Measurements from ENCODE around the gene APBB2. TPM values are rescaled to one million over a fixed set of nuclear protein-coding genes. Genes with fewer than 3 reads are reported as not detected.

The APBB2 gene
- total RNA-seq, 1 donor: 3.7 TPM

- Histone ChIP-seq H3K4me3 (ENCODE audit: low read length) (no peak overlapping the region), H3K9me3 (ENCODE audit: low read depth, low read length) (no peaks in the 10 kb centered on the region), H3K4me1 (ENCODE audit: insufficient read depth, low read length) (no peaks in the 10 kb centered on the region)
Measured at GRCh38 chr4:41146716-41147506, 67.4 kb downstream of the APBB2 start.

GRCh38 chr4:41146196-41146595 is 68.1 kb downstream of the APBB2 start:
- no peaks in the 10 kb centered on the region for H3K4me1 ChIP-seq (ENCODE audit: insufficient read depth, low read length)
- H3K4me3 ChIP-seq (ENCODE audit: low read length): no peak overlapping the region
- H3K27me3 ChIP-seq (ENCODE audit: insufficient read depth, low read length): no peaks in the 10 kb centered on the region
- no peaks in the 10 kb centered on the region for H3K9me3 ChIP-seq (ENCODE audit: low read depth, low read length)

More at GRCh38 chr4:41146716-41147506, 67.4 kb downstream of the APBB2 start:
- no peaks in the 10 kb centered on the region for H3K27me3 ChIP-seq (ENCODE audit: insufficient read depth, low read length)

DNA sequence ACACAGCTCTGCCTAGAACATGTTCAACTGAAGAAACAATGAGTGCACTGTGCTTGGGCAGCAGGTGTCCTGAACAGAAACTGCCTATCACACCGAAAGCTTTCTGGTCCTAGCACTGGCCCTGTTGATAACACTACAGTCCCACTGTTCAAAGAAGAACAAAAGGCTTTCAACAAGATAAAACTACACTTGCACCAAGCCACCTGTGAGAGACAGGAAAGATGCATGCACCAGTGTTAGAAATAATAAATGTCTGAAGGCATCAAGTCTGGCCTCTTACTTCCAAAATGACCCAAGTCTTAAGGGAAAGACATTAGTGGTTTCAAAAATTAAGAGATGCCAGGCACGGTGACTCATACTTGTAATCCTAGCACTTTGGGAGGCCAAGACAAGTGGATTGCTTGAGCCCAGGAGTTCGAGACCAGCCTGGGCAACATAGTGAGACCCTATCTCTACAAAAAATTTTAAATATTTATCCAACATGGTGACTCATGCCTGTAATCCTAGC is 68.7 kb downstream of the APBB2 start:
- no peak overlapping the region for H3K4me3 ChIP-seq (ENCODE audit: low read length)
- H3K4me1 ChIP-seq (ENCODE audit: insufficient read depth, low read length): no peaks in the 10 kb centered on the region

DNA sequence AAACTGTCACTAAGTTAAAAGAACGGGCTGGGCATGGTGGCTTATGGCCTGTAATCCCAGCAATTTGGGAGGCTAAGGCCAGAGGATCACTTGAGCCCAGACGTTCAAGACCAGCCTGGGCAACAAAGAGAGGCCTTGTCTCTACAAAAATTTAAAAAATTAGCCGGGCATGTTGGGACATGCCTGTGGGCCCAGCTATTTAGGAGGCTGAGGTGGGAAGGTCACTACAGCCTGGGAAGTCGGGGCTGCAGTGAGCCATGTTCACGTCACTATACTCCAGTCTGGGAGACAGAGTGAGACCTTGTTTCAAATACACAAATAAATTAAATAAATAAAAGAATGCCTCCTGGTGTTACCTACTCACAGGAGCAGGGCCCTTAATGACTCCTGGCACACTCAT is 69.5 kb downstream of the APBB2 start:
- Histone ChIP-seq H3K4me1 (ENCODE audit: insufficient read depth, low read length) (no peaks in the 10 kb centered on the region), H3K9me3 (ENCODE audit: low read depth, low read length) (no peaks in the 10 kb centered on the region), H3K4me3 (ENCODE audit: low read length) (no peak overlapping the region), H3K27me3 (ENCODE audit: insufficient read depth, low read length) (no peaks in the 10 kb centered on the region)

More for the DNA sequence above, 68.7 kb downstream of the APBB2 start:
- no peaks in the 10 kb centered on the region for H3K9me3 ChIP-seq (ENCODE audit: low read depth, low read length)
- H3K27me3 ChIP-seq (ENCODE audit: insufficient read depth, low read length): no peaks in the 10 kb centered on the region

GRCh38 chr4:41144040-41144379 is 70.3 kb downstream of the APBB2 start:
- no peaks in the 10 kb centered on the region for H3K9me3 ChIP-seq (ENCODE audit: low read depth, low read length)
- no peak overlapping the region for H3K4me3 ChIP-seq (ENCODE audit: low read length)
- H3K4me1 ChIP-seq (ENCODE audit: insufficient read depth, low read length): no peaks in the 10 kb centered on the region
- H3K27me3 ChIP-seq (ENCODE audit: insufficient read depth, low read length): no peaks in the 10 kb centered on the region

DNA sequence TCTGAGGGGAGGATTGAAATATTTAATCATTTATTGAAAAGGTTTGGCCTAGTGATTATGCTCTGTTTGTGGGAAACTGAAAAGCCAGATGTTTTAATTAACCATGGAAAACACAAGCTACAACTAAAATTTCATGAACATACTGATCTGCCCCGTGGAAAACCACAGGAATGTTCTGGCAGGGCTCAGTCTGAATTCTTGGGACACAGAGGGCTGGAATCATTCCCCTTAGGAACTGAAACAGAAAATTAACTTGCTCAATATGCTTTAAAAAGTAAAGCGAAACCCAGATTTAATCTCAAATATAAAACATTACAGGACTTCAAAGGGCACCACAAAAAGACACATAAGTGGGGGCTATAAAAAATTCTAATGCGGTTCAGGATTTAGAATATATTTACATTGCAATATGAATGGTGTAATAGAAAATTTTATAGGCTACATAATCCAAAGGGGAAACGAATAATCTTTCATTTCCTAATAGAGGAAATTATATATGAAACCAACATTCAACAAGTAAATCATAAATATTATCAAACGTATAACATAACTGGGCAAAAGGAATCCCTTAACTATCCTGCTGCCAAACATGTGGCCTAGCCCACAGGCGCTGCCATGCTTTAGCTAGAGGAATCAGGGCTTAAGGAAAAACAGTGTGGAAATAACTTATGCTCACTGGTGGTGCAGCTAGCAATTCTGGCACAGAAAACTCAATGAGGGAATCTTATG is 70.9 kb downstream of the APBB2 start:
- Histone ChIP-seq H3K4me1 (ENCODE audit: insufficient read depth, low read length) (no peaks in the 10 kb centered on the region), H3K27me3 (ENCODE audit: insufficient read depth, low read length) (no peaks in the 10 kb centered on the region), H3K4me3 (ENCODE audit: low read length) (no peak overlapping the region), H3K9me3 (ENCODE audit: low read depth, low read length) (no peaks in the 10 kb centered on the region)

DNA sequence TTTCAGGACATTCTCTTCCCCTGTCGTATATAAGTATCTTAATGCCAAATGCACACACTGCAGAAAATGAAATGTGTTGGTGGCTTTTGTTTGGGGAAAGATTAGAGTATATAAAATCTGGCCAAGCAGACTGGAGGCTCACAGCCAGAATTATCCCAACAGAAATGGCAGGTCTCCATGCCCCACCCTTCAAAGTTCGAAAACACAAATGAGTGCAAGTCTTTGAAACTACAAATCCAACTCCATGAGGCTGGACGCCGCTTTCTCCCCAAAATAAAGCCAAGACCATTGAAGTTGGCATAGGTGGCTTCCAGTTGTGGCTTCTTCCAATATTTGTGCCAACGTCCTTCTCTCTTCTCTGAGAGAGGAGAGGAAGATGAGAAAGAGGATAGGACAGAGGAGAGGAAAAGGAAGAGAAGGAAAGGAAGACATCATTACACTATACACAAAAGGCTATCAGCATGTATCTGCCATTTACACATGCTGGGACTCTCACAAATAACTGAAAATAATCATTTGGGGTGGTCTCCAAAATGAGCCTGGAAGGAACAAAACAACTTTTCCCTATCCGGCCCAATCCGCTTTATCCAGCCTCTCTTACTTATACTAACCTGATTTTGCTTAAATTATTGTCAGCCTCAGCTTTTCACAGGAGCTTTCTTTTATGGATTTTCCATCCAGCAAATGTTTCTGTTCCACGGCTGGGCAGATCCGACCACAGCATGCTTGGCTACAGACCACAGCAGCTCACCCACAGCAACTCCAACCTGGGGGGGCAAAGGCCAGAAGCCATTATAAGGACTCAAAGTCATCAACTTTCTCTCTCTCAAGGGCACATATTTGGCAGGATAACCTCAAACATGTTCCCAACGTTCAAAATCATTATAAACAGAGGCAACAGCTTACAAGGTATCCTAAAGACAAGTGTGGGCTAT is 71.7 kb downstream of the APBB2 start:
- Histone ChIP-seq H3K27me3 (ENCODE audit: insufficient read depth, low read length) (no peaks in the 10 kb centered on the region), H3K4me3 (ENCODE audit: low read length) (no peak overlapping the region), H3K4me1 (ENCODE audit: insufficient read depth, low read length) (no peaks in the 10 kb centered on the region), H3K9me3 (ENCODE audit: low read depth, low read length) (no peaks in the 10 kb centered on the region)

GRCh38 chr4:41141900-41142299 is 72.4 kb downstream of the APBB2 start:
- Histone ChIP-seq H3K4me1 (ENCODE audit: insufficient read depth, low read length) (no peaks in the 10 kb centered on the region), H3K9me3 (ENCODE audit: low read depth, low read length) (no peaks in the 10 kb centered on the region), H3K4me3 (ENCODE audit: low read length) (no peak overlapping the region), H3K27me3 (ENCODE audit: insufficient read depth, low read length) (no peaks in the 10 kb centered on the region)

- Histone ChIP-seq H3K27me3 (ENCODE audit: insufficient read depth, low read length) (no peaks in the 10 kb centered on the region), H3K4me3 (ENCODE audit: low read length) (no peak overlapping the region), H3K4me1 (ENCODE audit: insufficient read depth, low read length) (no peaks in the 10 kb centered on the region), H3K9me3 (ENCODE audit: low read depth, low read length) (no peaks in the 10 kb centered on the region)
Measured at GRCh38 chr4:41140410-41140809, 73.9 kb downstream of the APBB2 start.

- H3K9me3 ChIP-seq (ENCODE audit: low read depth, low read length): no peaks in the 10 kb centered on the region
- H3K4me1 ChIP-seq (ENCODE audit: insufficient read depth, low read length): no peaks in the 10 kb centered on the region
- no peaks in the 10 kb centered on the region for H3K27me3 ChIP-seq (ENCODE audit: insufficient read depth, low read length)
- H3K4me3 ChIP-seq (ENCODE audit: low read length): no peak overlapping the region
Measured at GRCh38 chr4:41137879-41138278, 76.5 kb downstream of the APBB2 start.

- H3K9me3 ChIP-seq (ENCODE audit: low read depth, low read length): no peaks in the 10 kb centered on the region
- H3K27me3 ChIP-seq (ENCODE audit: insufficient read depth, low read length): no peaks in the 10 kb centered on the region
- H3K4me3 ChIP-seq (ENCODE audit: low read length): no peak overlapping the region
- no peaks in the 10 kb centered on the region for H3K4me1 ChIP-seq (ENCODE audit: insufficient read depth, low read length)
Measured at GRCh38 chr4:41136456-41136855, 77.9 kb downstream of the APBB2 start.

- Histone ChIP-seq H3K4me1 (ENCODE audit: insufficient read depth, low read length) (no peaks in the 10 kb centered on the region), H3K27me3 (ENCODE audit: insufficient read depth, low read length) (no peaks in the 10 kb centered on the region), H3K4me3 (ENCODE audit: low read length) (no peak overlapping the region), H3K9me3 (ENCODE audit: low read depth, low read length) (no peaks in the 10 kb centered on the region)
Measured at GRCh38 chr4:41135801-41136200, 78.5 kb downstream of the APBB2 start.

DNA sequence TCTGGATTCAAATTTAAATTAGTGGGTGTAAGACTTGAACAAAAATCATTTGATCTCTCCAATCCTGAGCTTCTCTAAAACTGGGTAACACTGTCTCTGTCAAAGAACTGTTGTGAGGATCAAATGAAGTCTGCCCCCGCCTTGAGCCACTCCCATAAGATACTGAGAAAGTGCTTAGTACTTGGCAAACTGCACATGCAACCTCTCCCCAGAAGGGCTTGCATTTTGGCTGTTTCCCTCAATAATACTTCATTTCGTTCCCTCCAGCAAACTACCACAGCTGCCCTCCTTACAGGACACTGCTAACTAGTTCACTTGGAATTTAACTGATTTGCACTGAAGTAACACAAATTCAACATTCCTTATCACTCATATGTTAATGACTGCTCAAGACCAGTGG is 79.8 kb downstream of the APBB2 start:
- Histone ChIP-seq H3K4me3 (ENCODE audit: low read length) (no peak overlapping the region), H3K9me3 (ENCODE audit: low read depth, low read length) (no peaks in the 10 kb centered on the region), H3K27me3 (ENCODE audit: insufficient read depth, low read length) (no peaks in the 10 kb centered on the region), H3K4me1 (ENCODE audit: insufficient read depth, low read length) (no peaks in the 10 kb centered on the region)

DNA sequence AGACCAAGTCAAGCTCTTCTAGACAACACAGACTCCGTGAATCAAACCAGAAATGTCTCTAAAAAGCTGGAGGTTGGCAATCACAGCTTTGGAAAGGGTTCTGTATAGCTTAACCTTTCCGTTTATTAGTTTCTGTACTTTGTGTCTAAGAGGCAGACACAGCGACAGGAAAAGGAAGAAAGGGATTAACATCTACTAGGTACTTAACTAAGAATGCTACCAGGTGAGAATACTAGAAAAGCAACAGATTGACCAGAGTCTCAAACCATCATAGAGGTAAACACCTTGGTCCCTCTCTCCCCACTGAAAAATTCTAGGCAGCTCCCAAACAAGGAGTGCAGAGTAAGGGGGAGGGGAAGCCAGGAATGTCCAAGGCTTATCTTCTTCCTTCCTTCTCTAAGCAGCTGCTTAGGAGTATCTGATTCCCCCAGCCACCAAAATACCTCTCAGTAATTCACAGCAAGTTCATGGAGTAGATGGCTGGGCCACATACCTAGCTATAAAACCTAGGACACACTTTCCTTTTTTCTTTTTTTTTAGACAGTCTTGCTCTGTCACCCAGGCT is 80.8 kb downstream of the APBB2 start:
- Histone ChIP-seq H3K4me3 (ENCODE audit: low read length) (no peak overlapping the region), H3K4me1 (ENCODE audit: insufficient read depth, low read length) (no peaks in the 10 kb centered on the region), H3K9me3 (ENCODE audit: low read depth, low read length) (no peaks in the 10 kb centered on the region), H3K27me3 (ENCODE audit: insufficient read depth, low read length) (no peaks in the 10 kb centered on the region)

Data from mononuclear cell (primary cell).